ENCODE data around the gene DPH7. TPM values are rescaled to one million over a fixed set of nuclear protein-coding genes. Genes with fewer than 3 reads are reported as not detected.

DPH7 gene
- total and polyA plus RNA-seq, 10 donors, result 31.7 to 80.5 (median 41.2) TPM

DNA sequence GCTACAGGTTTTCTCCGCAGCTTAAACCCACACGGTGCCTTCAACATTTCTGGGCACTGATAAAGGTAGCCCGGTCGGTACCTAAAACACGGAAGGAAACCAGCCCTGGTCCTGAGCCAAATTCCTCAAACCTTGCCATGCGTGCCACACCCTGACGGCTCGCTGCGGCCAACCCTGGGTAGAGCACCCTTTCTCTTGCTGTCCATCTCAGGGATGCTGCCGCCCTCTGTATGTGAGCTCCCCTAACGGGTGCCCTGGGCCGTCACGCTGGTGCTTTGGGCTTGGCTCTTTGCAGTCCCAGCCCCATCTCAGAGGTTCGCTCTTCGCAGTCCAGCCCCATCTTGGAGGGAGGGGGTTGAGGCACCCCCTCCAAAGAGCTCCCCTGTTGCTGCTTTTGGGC lies 72.5 kb downstream of the DPH7 start:
- Histone ChIP-seq H3K36me3 (peaks cover 0 to 12% (median 0%) of the 10 kb centered on the region in 6 donors), H3K9me3 (peaks cover 0 to 5% (median 0%) of the 10 kb centered on the region in 8 donors), H3K27me3 (replicated peaks in 1 of 7) (no peaks in the 10 kb centered on the region), H3K4me1 (no peaks in the 10 kb centered on the region), H3K27ac (no peak overlapping the region), H3K4me3 (no peak overlapping the region)
- intact Hi-C loops (cut with DNase I; ENCODE audit: low total_unique reads), result no loop called here
- DNase-seq, result peak; percentile 41
- no peak for TF ChIP-seq POLR2A (IDR thresholded peaks at IDR 0.05)
- TF ChIP-seq POLR2AphosphoS5 (IDR thresholded peaks at IDR 0.05), result no peak
- TF ChIP-seq, protein P1, sequence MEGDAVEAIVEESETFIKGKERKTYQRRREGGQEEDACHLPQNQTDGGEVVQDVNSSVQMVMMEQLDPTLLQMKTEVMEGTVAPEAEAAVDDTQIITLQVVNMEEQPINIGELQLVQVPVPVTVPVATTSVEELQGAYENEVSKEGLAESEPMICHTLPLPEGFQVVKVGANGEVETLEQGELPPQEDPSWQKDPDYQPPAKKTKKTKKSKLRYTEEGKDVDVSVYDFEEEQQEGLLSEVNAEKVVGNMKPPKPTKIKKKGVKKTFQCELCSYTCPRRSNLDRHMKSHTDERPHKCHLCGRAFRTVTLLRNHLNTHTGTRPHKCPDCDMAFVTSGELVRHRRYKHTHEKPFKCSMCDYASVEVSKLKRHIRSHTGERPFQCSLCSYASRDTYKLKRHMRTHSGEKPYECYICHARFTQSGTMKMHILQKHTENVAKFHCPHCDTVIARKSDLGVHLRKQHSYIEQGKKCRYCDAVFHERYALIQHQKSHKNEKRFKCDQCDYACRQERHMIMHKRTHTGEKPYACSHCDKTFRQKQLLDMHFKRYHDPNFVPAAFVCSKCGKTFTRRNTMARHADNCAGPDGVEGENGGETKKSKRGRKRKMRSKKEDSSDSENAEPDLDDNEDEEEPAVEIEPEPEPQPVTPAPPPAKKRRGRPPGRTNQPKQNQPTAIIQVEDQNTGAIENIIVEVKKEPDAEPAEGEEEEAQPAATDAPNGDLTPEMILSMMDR (IDR thresholded peaks at IDR 0.05 in 8 of 11, conservative IDR thresholded peaks at IDR 0.05 in 3 of 11), result no peak
- WGBS, 5 donors, result 76 to 96% (median 87%) methylated on average over 15 of the region's 15 CpGs

DNA sequence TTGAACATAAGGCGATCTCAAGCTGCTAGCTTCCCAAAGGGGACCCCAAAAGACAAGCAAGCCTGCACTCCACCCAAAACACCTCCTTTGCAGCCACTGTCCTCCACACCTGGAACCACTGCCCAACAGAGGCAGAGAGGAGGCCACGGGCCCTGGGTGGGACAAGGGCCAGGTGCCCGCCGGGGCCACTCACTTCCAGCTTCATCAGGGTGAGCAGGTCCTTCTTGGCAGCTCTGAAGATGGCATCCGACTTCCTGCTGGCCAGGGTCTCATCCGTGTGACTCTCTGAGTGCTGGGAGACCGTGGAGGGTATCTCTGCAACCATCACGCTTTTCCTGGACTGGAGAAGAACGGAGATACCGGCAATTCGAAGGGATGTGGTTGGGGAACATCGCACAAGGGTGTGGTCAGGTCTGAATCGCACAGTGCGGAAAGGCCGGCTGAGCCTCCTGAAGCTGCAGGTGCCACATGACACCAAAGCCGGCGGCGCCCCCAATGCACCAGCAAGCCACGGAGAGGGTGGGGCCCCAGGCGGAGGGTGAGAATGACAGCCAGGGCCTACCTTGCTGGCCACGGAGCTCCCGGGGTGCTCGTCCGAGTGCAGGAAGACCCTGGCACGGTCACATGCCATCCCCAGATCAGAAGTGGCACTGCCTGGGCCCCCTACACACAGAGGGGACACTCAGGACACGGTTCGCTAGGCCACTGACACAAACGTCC lies 73.1 kb downstream of the DPH7 start:
- WGBS, 5 donors, result 91 to 95% (median 94%) methylated on average over 19 to 28 of the region's 28 CpGs
- H3K27ac ChIP-seq, result no peak overlapping the region
- intact Hi-C loops (cut with DNase I; ENCODE audit: low total_unique reads), result no loop called here
- no peaks in the 10 kb centered on the region for H3K4me1 ChIP-seq
- peaks cover 0 to 5% (median 0%) of the 10 kb centered on the region in 8 donors for H3K9me3 ChIP-seq
- no peaks in the 10 kb centered on the region for H3K27me3 ChIP-seq (replicated peaks in 1 of 7)
- DNase-seq, result peak; percentile 42
- peaks cover 0 to 19% (median under 1%) of the 10 kb centered on the region in 6 donors for H3K36me3 ChIP-seq
- TF ChIP-seq, protein P1 (IDR thresholded peaks at IDR 0.05 in 8 of 11, conservative IDR thresholded peaks at IDR 0.05 in 3 of 11), result no peak
- TF ChIP-seq POLR2AphosphoS5 (IDR thresholded peaks at IDR 0.05) (no peak), POLR2A (IDR thresholded peaks at IDR 0.05) (no peak)
- no peak overlapping the region for H3K4me3 ChIP-seq

Other genes starting within 250 kb of the DPH7 start
- gene EXD3, start 155.8 kb downstream of the DPH7 start, total RNA-seq, result 10 to 100 TPM; 14.5 to 52.8 (median 29.8) TPM
- 10 to 100 TPM; 15.6 to 62.3 (median 43.4) TPM for gene EXD3, start 155.8 kb downstream of the DPH7 start, polyA plus RNA-seq
- 10 to 100 TPM in 2 of 7 donors, 1 to 10 TPM in 5; 1.9 to 15.0 (median 5.3) TPM for gene NOXA1, start 155.5 kb downstream of the DPH7 start, total RNA-seq
- gene NOXA1, start 155.5 kb downstream of the DPH7 start, polyA plus RNA-seq, result 10 to 100 TPM in 1 of 3 donors, 1 to 10 TPM in 2; 3.2 to 10.7 (median 7.8) TPM
- under 1 TPM in 3 of 7 donors, not detected in 4; 0.26 to 0.37 (median 0.28) TPM for gene ENTPD8, start 137.6 kb downstream of the DPH7 start, total RNA-seq
- under 1 TPM; 0.07 to 0.10 (median 0.09) TPM for gene ENTPD8, start 137.6 kb downstream of the DPH7 start, polyA plus RNA-seq
- 10 to 100 TPM; 21.8 to 39.0 (median 25.5) TPM for gene NSMF, start 119.6 kb downstream of the DPH7 start, total RNA-seq
- 10 to 100 TPM; 21.8 to 49.3 (median 26.7) TPM for gene NSMF, start 119.6 kb downstream of the DPH7 start, polyA plus RNA-seq
- 10 to 100 TPM in 4 of 7 donors, 1 to 10 TPM in 3; 5.1 to 22.7 (median 11.3) TPM for gene PNPLA7, start 28.5 kb downstream of the DPH7 start, total RNA-seq
- gene PNPLA7, start 28.5 kb downstream of the DPH7 start, polyA plus RNA-seq, result 10 to 100 TPM in 2 of 3 donors, 1 to 10 TPM in 1; 8.4 to 19.9 (median 10.1) TPM
- gene MRPL41, start 27.0 kb downstream of the DPH7 start, total RNA-seq, result 10 to 100 TPM; 20.5 to 38.1 (median 32.8) TPM
- 10 to 100 TPM; 69.9 to 98.1 (median 84.9) TPM for gene MRPL41, start 27.0 kb downstream of the DPH7 start, polyA plus RNA-seq
- 10 to 100 TPM; 12.7 to 17.5 (median 15.3) TPM for gene ZMYND19, start 11.6 kb upstream of the DPH7 start, total RNA-seq
- 10 to 100 TPM; 17.7 to 24.1 (median 17.8) TPM for gene ZMYND19, start 11.6 kb upstream of the DPH7 start, polyA plus RNA-seq
- 10 to 100 TPM; 51.4 to 85.2 (median 70.2) TPM for gene ARRDC1, start 26.8 kb upstream of the DPH7 start, total RNA-seq
- gene ARRDC1, start 26.8 kb upstream of the DPH7 start, polyA plus RNA-seq, result 100 to 1,000 TPM in 1 of 3 donors, 10 to 100 TPM in 2; 60.1 to 158 (median 95.1) TPM
- gene EHMT1, start 40.1 kb upstream of the DPH7 start, total RNA-seq, result 100 to 1,000 TPM in 6 of 7 donors, 10 to 100 TPM in 1; 87.7 to 163 (median 130) TPM
- 10 to 100 TPM; 35.5 to 60.9 (median 54.9) TPM for gene EHMT1, start 40.1 kb upstream of the DPH7 start, polyA plus RNA-seq

Measured in spleen (tissue), 11 donors.